ENCODE measurements around the gene NOTCH4.

Gene NOTCH4

GRCh38 chr6:32147401-32148132 lies 76.3 kb downstream of the NOTCH4 start:
- H3K4me3 ChIP-seq (ENCODE audit: low read depth, low read length): no peak overlapping the region

GRCh38 chr6:32146687-32147086 lies 77.2 kb downstream of the NOTCH4 start:
- H3K4me3 ChIP-seq (ENCODE audit: low read depth, low read length): no peak overlapping the region

GRCh38 chr6:32146287-32146686 lies 77.6 kb downstream of the NOTCH4 start:
- no peak overlapping the region for H3K4me3 ChIP-seq (ENCODE audit: low read depth, low read length)

Measured in iPS-11a (cell line).